NCI-H1694 (cell line): ENCODE measurements around the gene CYP20A1.
"Not testable (repeated sequence)": the region's sequence is repeated elsewhere in the genome, so short reads cannot be mapped to it uniquely, and the experiment has no call there.

Experiments used
- DNase-seq: peaks from one replicate; lab custom pipeline; 2025; lab: John Stamatoyannopoulos, UW

CYP20A1 gene, protein sequence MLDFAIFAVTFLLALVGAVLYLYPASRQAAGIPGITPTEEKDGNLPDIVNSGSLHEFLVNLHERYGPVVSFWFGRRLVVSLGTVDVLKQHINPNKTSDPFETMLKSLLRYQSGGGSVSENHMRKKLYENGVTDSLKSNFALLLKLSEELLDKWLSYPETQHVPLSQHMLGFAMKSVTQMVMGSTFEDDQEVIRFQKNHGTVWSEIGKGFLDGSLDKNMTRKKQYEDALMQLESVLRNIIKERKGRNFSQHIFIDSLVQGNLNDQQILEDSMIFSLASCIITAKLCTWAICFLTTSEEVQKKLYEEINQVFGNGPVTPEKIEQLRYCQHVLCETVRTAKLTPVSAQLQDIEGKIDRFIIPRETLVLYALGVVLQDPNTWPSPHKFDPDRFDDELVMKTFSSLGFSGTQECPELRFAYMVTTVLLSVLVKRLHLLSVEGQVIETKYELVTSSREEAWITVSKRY

DNA sequence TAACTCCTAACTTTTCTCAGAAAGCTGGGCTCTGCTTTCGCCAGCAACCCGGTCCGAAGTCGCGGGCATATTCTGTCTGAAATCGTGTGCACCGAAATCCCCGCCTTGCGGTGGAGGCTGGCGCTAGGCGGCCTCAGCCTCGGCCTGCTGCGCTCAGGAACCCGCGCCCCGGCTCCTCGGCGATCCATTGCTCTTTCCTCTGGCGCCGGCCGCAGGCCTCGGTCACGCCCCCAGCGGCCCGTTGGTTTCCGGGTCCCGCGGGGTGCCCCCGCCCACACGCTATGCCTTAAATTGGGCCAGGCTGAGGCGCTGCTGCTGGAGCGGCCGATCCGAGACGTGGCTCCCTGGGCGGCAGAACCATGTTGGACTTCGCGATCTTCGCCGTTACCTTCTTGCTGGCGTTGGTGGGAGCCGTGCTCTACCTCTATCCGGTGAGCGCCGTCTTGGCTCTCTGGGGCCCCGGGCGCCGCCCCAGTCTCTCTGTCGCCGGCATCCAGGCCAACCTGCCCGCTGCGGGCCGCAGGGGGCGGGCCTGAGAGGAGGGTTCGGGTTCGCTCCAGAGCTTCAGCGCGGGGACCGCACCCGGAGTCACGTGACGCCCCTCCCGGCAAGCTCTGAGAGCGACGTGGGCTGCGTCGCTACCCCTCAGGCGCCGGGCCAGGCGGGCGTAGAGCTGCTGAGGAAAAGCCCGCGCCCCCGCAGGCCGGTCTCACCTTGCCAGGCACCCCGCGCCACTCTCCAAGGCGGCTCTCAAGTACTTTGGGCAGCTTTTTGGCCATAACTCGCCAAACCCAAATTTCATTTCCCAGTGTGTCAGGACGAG is at the start of gene CYP20A1:
CYP20A1 (plus strand) TSS at position 315 of the 823 bp plus-strand sequence; CDS start at position 360, 45 bp downstream.
- DNase-seq: peak; percentile 89

- DNase-seq: not testable (repeated sequence)
Observed at GRCh38 chr2:203190547-203190946, 48.3 kb upstream of the CYP20A1 start.

- not testable (repeated sequence) for DNase-seq
Observed at GRCh38 chr2:203191026-203191425, 47.8 kb upstream of the CYP20A1 start.

- DNase-seq: no peak
Observed at GRCh38 chr2:203191961-203192360, 46.9 kb upstream of the CYP20A1 start.

DNA sequence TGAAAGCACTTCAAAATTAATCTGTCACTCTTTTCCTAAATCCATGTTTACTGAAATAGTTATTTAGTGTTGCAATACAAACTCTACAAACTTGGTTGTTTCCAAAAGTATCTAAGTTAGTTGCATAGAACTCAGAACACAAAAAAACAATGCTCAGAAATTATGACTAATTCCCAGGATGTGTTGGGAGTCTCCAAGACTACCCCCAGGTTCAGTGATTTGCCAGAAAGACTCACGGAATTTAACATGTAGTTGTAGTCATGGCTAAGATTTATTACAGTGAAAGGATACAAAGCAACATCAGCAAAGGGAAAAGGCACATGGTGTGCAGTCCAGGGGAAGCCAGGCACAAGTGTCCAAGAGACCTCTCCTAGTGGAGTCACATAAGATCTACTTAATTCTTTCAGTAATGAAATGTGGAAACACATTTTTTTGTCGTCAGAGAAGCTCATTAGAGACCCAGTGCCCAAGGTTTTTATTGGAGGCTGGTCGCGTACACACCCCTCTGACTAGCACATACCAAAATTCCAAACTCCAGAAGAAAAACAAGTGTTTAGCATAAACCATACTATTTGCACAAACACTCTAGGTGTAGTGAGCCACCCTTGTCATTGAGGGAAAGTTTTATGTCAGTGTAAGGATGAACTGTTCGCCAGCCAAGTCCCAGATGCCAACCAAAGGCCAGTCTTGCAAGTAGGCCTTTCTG is 43.3 kb upstream of the CYP20A1 start:
- DNase-seq: no peak

DNA sequence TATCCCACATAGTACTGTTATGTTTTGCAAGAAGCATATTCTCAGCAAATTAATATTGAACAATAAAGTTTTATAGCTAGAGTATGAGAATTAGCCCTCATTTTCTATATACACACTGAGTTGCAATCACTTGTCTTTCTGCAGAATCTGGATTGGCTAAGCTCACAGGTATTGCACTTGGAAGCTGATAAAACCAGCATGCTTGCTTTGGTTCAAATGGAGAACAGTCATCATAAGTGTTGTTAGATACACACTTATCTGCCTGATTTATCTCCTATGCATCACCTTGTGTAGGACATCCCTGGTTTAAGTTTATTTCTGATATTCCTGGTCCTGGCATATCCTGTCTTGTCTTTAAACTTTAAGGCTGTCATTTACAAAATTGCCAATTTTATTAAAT is 38.0 kb upstream of the CYP20A1 start:
- no peak for DNase-seq

DNA sequence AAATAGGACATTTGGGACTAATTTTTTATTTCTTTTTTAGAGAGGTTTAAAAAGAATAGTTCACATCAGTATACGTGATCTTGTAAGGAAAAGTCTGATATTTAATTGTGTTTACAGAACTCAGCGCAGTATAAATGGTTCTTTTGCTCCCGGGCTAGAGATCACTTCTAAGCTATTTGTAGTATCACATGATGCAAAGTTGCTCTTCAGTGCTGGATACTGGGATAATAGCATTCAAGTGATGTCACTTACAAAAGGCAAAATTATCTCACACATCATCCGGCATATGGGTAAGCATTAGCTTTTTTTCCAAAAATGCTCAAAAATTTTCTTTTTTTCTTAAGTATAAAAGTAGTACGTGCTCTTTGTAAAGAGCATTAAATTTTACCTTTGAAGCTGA is 37.4 kb upstream of the CYP20A1 start:
- no peak for DNase-seq

GRCh38 chr2:203209538-203209937 is 29.3 kb upstream of the CYP20A1 start:
- no peak for DNase-seq

DNA sequence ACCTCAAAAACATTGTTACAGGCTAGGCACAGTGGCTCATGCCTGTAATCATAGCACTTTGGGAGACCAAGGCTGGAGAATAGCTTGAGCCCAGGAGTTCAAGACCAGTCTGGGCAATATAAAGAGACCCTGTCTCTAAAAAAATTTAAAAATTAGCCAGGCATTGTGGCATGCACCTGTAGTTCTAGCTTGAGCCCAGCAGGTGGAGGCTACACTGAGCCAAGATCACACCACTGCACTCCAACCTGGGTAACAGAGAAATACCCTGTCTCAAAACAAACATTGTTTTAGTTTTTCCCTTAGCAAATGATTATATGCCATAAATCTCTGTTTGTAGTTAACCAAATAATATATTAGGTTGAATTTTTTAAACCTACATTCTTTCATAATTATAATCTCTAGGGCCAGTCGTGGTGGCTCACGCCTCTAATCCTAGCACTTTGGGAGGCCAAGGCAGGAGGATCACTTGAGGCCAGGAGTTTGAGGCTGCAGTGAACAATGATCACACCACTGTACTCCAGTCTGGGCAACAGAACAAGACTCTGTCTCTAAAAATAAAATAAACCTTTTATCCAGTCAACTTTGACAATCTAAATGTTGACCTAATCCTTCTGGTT is 13.3 kb upstream of the CYP20A1 start:
- peak; percentile 9 for DNase-seq

DNA sequence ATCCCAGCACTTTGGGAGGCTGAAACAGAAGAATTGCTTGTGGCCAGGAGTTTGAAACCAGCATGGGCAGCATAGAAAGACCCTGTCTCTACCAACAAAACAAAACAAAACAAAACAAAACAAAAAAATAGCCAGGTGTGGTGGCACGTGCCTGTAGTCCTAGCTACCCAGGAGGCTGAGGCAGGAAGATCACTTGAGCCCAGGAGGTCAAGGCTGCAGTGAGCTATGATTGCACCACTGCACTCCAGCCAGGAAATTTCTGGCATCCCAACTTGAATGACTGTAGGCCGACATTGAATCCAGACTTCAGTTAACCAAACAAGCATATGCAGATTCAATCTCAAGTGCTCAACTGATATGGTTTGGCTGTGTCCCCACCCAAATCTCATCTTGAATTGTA is 9.1 kb upstream of the CYP20A1 start:
- not testable (repeated sequence) for DNase-seq

GRCh38 chr2:203237346-203238238 is 1.2 kb upstream of the CYP20A1 start:
- DNase-seq: no peak

- no peak for DNase-seq
Observed at GRCh38 chr2:203238292-203238703, 520 bp upstream of the CYP20A1 start.

GRCh38 chr2:203240491-203240890 is 1.7 kb downstream of the CYP20A1 start:
- no peak for DNase-seq

GRCh38 chr2:203242518-203242917 is 3.7 kb downstream of the CYP20A1 start:
- DNase-seq: no peak

GRCh38 chr2:203246646-203247045 is 7.8 kb downstream of the CYP20A1 start:
- DNase-seq: no peak

DNA sequence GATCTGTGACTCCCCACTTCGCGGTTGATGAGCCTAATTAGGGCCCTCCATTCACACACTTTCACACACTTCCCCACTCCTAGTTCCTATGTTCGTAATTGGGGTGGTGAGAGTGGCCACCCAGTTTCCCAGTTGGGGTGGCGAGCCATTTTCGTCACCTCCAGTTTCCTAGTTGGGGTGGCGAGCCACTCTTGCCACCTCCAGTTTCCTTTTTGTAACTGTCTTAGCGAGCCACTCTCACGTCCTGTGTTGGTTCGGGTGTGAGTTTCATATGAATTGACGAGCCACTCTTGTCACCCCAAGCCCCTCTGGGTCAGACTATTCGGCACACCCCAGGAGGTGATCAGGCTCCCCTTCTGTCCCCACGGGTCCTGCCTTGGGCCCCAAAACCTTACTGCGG is 14.0 kb downstream of the CYP20A1 start:
- DNase-seq: no peak

DNA sequence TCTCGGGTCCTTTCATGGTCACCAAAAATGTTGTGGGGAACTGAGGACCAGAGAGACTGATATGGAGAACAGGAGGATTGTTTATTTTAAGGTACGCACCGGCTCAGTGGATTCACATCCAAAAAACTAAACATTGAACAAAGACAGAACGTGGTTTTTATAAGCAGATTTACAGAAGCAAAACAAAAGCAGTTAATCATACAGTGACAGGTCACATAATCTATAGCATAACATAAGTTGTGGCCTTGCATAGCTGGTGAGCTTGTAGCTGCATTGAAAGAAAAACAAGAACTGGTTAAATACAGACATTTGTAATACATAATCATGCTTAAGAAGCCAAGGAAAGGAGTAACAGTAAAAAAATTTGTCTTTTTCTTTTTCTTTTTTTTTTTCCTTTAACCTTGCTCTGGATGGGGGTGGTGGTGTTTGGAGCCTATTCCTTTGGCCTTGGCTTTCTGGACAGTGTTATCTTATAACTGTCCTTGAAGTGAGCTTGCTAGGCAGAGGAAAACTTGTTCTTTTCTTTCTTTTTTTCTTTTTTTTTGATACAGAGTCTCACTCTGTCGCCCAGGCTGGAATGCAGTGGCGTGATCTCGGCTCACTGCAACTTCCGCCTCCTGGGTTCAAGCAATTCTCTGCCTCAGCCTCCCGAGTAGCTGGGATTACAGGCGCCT is 14.7 kb downstream of the CYP20A1 start:
- not testable (repeated sequence) for DNase-seq

- DNase-seq: no peak
Observed at GRCh38 chr2:203261326-203262159, 22.7 kb downstream of the CYP20A1 start.

DNA sequence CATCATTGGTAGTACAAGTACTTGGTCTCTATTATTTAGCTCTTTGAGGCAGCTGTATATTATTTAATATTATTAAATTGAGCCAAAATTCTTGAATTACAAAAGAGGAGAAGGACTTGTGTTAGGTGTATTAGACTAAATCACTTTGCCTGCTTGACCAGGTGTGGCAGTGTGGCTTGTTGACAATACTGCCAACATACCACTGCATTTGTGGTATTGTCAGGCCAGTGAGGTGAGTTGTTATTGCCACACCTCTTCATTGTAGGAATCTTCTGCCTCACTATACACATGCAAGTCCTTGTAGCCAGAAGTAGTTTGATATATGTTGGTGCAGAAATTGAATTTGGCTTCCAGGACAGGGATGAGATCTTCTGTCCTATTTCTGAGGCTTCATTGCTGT is 40.5 kb downstream of the CYP20A1 start:
- no peak for DNase-seq
